ENCODE measurements around the gene MORF4L2.

- TF ChIP-seq POLR2A (IDR thresholded peaks at IDR 0.05) (no peak), CTCF (IDR thresholded peaks at IDR 0.05) (no peak)
Measured at GRCh38 chrX:103704863-103705262, 18.4 kb upstream of the MORF4L2 start.
